Measurements from ENCODE around the gene SMLR1. TPM values are rescaled to one million over a fixed set of nuclear protein-coding genes. Genes with fewer than 3 reads are reported as not detected.
A peak's percentile ranks its signal among the peaks of the same experiment; 100 is the strongest.

SMLR1 gene
- total RNA-seq, 1 donor from 2014 or later, result not detected

DNA sequence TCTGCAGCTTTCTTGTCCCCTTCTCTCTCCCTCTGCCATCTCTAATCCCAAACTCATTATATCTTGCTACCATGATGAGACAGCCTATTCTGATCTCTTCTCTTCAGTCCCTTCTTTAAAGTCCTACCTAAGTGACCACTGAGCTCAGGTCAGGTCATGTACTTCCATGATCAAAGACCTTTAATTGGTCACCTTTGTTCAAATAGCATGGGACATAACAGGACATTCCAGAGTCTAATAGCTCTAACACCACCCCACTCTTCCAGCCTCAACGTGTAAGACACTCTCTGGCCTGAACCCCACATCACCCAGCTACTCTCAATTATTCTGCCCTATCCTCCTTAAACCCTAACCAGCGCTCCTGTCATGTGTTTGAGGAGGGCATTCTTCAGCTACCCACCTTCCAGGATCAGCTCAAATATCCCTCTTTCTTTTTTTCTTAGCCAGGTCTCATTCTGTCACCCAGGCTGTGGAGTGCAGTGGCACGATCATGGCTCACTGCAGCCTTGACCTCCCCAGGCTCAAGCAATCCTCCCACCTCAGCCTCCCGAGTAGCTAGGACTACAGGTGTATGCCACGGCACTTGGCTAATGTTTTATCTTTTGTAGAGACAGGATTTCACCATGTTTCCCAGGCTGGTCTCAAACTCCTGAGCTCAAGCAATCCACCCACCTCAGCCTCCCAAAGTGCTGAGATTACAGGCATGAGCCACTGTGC lies 2.1 kb upstream of the SMLR1 start:
- DNase-seq (ENCODE audit: low read depth), result no peak

DNA sequence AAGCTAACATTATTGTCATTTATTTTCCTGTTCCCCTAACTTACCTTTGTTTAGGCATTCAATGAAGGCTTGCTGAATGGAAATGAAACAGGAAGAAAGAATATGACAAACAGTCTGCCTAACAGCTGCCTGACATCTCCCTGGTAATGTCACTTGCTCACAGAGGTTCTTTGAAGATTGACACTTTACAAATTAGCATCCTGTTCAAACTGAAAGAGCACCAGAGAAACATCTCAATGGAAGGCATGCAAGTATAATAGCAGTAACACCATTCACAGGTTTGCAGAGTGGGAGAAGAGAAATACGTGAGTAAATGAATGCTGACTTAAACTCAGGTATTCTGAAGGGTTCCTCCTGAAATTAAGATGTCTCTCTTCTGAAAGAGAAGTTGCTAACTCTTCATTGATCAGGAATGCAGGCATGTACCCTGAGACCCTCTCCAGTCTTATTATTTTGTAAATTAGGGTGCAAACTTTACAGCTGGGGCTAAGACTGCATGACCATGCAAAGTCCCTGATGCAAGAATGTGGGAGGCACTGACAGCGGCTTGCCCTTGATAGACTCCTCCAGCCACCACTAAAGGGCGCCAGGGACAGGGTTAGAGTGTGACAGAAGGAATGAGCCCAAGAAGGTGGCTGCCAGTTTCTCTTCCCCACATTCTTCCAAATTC lies 1.3 kb upstream of the SMLR1 start:
- DNase-seq (ENCODE audit: low read depth), result no peak

DNA sequence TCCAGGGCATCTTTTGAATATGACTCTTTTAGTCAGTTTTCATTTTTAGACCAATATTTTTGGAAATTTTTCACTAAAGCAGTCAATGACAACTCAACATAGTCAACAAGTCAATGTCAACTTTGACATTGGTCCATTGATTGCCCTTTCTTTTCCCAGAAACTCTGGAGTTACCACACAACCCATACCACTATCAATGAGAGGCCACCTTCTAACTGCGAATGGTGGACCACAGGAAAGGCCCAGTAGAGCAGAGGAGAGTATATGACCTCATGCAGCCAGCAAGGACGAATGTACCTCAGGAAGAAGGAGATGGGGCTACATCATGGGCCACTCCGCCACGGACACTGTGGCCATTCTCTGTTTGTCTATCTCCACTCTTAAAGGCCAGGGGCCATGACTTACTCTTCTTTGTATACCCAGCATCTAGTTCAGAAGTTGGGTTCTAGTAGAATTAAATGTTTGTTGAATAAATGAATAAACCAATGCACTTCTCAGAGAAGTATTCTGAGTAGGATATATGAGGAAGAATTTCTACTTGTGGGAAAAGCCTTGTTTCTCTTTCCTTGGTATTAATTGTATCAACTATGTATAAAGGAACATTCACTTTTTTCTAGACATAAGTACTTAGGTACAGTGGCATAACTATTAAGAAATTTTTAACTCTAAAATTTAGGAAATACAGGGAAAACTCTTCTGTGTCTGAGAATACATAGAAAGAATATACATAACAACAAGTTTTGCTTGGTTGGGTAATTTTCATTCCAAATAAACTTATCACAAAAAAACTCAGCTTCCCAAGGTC lies 562 bp upstream of the SMLR1 start:
- no peak for DNase-seq (ENCODE audit: low read depth)

DNA sequence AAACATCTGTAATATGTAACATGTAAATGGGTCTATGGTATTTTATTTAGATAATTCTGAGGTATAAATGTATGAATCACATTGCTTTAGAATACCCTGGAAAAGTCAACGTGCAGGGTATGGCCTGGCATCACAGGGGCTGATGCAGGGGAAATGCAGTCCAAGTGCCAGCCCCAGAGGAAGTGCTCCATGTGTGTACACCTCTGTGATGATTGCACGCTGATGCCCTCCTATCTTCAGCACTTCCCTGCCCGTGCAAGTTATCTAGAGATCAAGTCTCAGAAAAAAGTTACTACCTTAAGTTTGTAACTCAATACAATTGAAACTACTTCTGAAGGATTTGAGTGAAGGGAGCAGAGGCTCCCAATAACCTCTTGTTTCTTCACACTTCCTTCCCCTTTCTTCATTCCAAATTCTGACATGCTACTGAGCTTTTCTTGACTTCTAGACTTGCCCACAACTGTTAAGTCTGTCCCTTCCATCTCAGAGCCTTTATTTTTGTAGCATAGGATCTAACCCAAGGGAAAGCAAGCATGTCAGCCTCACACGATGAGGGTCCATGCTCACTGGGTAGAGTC lies 2.2 kb downstream of the SMLR1 start:
- no peak for DNase-seq (ENCODE audit: low read depth)

DNA sequence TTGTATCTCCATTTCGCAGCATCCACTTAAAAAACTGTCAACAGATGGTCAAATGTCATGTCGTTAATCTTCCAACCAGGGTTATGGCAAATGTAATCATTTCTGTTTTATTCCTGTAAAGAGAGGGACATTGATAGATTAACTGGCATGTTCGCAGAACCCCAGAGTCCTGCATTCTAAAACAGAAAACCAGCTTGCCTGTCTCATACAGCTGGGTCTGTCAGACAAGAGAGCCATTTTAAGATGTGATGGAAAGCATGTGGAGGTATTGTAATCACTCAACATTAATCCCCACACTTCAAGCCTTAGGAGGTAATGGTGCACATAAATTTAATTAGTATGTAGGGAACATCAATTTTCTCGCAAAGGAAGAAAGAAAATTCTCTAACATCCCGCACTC lies 4.4 kb downstream of the SMLR1 start:
- no peak for DNase-seq (ENCODE audit: low read depth)

DNA sequence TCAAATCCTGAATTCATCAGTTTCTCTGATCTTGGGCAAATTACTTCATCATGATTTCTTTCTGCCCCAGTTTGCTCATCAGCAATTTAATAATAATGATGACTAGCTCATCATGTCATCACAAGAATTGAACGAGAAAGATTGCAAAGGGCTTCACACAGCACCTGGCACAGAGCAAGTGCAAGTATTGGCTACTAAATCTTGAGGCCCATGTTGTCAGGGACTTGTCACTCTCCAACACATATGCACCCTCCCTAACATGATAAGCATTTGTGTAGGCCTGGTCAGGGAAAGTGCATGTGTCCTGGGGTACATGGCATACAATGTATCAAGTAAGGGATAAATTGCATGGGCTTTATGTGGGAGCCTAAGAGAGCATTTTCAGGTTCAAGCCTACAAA lies 6.4 kb downstream of the SMLR1 start:
- no peak for DNase-seq (ENCODE audit: low read depth)

DNA sequence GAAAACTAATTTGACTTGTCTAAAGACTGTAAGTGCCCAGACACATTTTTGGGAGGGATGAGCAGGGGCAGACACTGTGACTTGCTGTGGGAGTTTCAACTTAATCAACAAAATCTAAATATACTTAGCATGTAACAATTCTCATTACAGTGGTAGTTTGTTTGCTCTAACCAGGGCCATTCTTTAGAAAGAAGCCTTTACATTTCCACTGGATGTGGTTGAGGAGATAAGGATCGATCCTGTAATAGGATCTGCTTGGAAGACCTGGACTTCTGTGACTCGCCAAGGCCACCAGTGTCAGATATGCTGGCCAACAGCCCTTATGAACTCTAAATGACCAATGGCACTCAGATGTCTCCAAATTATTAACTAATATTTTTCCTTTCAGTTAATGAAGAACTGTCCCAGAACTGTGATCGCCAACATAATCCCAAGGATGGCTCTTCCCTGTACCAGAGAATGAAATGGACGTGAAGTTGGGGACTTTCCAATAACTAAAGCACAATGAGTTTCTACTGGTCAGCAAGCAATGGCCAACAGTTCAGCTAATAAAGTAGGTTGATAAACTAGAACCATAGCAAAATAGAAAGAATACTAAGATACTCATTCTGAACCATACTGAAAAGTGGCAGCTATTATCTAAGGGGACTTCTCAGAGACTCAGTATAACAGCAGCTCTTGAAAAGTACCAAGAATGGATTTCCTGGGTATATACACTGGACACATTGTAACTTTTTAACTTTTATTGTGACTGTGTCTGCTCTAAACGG lies 7.5 kb downstream of the SMLR1 start:
- no peak for DNase-seq (ENCODE audit: low read depth)

DNA sequence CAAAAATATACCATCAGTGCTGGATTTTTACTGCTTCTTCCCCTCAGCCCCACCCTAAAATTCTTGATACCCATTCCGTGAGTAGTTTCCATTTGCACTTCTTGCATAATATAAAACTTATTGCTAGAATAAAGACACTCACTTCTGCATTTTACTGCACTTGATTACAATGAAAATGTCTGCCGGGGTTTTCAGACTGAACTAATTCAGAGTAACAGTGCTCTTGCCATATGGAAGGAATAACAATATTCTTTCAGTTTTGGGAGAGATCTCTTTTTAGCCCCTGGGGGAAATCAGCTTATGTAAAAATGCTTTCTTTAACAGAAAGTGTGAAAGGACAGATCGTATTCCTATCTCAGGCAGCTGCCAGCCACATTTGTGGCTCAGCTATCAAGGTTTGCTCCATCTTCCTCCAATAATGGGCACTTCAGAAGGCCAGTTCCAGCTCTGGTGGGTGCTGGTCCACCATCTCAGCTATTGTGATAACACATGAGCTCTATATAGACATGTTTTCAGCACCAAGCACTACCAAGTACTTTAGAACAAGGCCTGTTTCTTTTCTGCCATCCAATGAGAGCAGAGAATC lies 8.9 kb downstream of the SMLR1 start:
- no peak for DNase-seq (ENCODE audit: low read depth)

DNA sequence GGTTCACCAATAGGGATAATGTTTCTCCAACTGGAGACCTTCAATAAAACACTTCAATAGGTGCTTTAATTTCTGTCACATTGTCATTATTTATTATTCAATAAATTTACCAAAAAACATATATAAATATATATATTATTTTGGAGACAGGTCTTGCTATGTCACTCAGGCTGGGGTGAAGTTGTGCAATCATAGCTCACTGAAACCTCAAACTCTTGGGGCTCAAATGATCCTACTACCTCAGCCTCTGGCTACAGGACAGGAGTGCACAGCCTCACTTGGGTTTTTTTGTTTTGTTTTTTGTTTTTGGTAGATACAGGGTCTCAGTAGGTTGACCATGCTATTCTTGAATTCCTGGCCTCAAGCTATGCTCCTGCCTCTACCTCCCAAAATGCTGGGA lies 9.9 kb downstream of the SMLR1 start:
- DNase-seq (ENCODE audit: low read depth), result no peak

DNA sequence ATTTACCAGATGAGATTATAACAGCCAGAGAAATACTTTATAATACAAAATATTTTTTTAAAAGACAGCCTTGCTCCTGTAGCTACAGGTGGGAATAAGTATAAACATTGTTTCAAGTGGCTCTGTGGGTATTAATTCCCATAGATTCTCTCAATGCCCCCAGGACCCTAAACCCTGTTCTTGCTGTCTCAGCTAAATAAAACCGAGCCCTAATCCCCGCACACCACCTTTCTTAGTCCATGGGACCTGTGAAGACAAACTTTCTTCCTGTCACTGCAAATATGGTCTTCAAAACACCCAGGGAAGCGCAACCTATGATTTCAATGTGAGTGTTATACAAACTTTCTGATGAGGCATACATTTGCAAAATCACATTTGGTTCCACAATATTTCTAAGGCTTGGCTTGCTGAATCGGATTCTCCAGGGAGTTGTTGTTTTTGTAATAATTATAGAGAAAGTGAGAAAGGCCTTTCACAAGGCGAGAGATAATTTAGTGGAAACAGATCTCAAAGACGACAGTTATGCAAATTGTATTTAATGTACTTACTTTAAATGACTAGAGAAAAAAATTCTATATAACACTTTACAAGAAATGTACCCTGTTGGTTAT lies 11.1 kb downstream of the SMLR1 start:
- no peak for DNase-seq (ENCODE audit: low read depth)

DNA sequence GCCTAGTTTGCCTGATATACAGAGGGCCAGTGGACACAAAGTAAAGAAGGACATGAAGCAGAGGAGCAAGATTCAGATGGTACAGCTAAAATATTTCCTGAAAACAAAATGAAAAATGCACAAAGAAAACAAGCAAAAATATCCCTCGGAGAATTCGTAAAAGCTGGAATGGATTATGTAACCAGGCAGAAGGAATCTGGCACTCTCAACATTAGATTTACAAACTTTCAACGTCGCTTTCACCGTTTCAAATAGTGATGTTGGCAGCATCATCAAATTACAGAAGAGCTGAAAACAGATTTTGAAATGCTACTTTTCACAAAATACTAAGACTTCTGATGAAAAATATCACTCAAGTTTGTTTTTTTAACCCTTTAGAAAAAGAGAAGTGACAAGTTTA lies 11.7 kb downstream of the SMLR1 start:
- DNase-seq (ENCODE audit: low read depth), result no peak

DNA sequence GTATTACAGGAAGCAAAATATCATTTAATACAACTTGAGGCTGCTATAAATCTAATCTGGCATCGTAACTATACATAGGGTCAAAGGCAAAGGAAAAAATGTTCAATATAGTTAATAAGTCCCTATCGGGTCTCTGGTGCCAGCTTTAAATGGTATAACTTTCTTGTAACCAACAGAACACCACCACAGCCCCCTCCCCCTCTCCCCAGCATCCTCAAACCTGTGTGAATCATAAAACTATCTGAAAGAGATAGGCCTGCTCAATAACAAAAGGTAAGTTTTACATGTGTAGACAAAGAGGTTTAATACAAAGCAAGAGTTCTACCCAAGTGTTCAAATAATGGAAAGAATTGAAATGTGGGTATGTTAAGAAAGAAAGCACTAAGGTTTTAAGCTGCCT lies 12.2 kb downstream of the SMLR1 start:
- DNase-seq (ENCODE audit: low read depth), result no peak

DNA sequence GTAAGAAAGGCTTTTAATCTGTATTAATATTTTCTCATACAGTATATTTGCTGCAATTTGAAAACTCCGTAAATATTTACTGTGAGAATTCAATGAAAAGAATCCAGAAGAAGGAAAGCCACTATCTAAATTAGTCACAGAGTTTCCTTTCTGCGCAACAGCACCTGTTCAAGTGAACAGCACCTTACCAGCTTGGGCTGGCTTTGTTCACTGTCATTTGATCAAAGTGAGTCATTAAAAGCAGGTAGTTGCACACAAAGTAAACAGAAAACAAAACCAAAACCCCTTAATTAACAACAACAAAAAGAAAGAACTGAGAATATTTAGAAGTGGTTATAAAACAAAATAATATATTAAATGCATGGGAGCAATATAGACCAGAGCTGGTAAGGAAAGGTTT lies 12.8 kb downstream of the SMLR1 start:
- DNase-seq (ENCODE audit: low read depth), result no peak

DNA sequence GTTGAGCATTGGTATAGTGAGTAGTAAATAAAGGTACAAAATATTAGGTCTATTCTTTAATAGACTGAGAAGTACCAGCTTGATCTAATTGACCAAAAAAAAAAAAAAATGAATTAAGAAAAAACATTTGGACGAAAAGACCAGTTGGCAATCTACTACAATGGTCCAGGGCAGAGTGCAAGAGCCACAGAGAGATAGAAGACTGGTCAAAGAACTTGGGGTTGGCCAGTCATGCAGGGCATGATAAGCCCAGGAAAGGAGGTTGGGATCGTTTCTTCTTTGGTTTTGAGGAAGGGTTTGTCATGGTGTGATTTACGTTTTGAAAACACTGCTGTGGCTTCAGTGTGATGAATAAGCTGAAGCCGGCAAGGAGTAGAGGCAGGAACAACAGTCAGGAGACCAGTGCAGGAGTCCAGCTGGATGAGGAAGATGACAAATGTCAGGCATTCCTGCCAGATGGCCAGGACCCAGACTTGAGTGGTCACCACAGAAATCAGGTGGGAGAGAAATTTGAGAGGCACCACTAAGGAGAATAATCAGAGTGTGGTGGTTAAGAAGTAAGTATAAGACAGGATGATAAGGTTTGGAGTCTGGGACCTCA lies 14.0 kb downstream of the SMLR1 start:
- peak; percentile 80 for DNase-seq (ENCODE audit: low read depth)

DNA sequence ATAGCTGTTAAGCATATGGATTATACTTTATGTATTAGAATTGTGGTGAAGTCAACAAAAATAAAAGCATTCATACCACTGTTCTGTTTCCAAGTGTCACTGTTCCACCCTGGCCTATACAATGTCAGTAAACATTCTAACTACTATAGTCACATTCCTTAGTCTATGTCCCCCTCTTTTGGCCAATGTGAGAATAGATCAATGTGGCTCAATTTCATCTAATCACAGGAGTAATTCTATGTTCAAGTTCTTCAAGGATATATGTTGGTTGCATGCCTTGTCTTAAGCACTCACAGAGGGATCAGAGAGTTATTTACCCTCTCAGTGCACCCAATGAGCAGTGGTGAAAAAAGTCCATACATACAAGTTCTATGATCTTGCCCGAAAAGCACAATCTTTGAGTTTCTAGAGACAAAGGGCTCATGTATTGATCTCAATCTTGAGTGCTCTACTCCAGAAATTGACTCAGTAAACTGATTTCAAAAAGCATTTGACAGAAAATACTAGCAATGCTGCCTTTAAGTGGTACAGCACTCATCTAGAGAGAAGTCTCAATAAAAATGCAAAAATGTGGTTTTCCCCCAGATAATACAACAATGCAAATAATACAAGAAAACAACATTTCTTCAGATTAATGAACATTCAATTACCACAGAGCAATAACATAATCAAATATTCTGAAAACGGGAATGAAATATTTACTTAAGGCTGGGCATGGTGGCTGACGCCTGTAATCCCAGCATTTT lies 16.5 kb downstream of the SMLR1 start:
- DNase-seq (ENCODE audit: low read depth), result peak; percentile 57

DNA sequence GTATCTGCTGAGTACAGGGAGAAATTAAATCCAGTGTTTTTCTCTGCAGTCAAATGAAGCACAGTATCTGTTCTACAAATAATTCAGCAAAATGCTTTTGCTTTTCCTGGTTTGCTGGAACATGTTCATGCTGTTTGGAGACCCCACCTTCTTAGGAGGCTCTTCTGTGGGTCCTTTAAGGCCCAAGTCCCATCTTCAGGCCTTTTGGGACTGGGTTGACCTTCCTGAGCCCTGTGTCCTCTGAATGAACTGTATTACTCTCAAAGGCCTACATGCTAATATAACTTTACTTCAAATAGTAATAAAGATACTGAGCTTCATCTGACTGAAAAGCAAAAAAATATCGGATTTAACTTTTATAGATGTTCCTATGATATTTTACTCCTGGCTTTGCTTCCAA lies 19.3 kb downstream of the SMLR1 start:
- no peak for DNase-seq (ENCODE audit: low read depth)

DNA sequence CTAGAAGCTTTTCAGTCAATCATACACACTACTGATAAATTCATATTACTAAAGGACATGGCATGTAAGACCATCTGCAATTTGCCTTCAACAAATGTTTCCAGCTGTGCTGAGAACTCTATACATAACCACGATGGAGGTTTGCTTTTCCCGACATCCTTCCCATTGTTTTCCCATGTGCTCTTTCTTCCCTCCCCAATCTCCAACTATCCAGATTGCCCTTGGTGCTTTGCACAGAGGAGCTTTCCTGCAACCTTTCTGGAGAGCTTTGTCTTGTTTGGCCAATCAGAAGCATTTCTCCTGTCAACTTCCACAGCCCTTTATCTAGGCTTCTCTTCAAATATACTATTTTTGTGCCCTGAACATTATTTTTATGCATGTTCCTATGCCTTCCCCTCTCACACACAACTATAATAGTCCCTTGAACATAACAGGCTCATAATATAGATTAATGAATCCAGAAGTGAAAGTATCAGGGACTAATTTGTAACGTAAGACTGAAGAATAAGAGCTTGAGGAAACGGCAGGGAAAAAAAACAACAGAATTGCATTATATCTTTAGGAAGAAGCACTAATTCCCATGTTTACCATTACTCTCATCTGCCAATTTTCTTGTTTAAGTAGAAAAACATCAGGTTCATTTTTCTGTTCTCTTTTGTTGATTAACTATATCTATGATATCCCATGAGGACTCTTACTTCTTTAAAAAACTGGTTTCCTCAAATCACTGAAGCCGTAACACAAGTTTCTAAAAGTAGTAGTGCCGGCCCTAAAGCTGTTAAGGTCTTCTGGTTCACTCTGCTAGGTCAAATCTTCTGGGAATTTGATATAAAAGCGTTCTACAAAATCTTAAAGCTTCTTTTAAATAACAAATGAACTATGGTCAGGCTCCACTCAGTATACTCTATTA lies 20.1 kb downstream of the SMLR1 start:
- no peak for DNase-seq (ENCODE audit: low read depth)

DNA sequence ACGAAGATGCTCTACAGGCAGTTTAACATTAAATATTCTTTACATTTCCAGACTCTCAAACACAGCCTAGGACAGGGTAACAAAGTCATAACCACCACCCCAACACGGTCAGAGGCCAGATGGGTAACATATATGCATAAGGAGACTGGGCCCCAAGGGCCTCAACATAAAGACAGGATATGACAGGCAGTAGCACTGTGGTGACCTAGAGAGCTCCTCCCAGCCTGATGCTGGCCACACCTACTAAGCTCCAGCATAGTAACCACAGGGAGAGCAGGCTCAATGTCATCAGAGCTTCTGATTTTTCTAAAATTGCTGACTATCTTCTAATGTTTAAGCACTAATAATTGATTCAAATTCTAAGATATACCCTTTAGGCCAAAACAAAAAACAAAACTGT lies 21.7 kb downstream of the SMLR1 start:
- DNase-seq (ENCODE audit: low read depth), result no peak
